HUES64 (cell line): ENCODE results near the gene YTHDF2. TPM values are rescaled to one million over a fixed set of nuclear protein-coding genes. Genes with fewer than 3 reads are reported as not detected.
A peak's percentile ranks its signal among the peaks of the same experiment; 100 is the strongest.
"Not testable (repeated sequence)": the region's sequence is repeated elsewhere in the genome, so short reads cannot be mapped to it uniquely, and the experiment has no call there.

Experiments
- H3K27ac ChIP-seq: 2 replicates; pipeline ENCODE4 v1.7.0; 2013; ENCODE audit warnings: low read depth, low read length, inconsistent platforms
- H3K27me3 ChIP-seq: 2 replicates; pipeline ENCODE4 v1.6.1; 2013; ENCODE audit warnings: mild to moderate bottlenecking, low read length; ENCODE audit not compliant: insufficient read depth
- H3K36me3 ChIP-seq: 2 replicates; pipeline ENCODE4 v1.6.1; 2013; ENCODE audit warnings: mild to moderate bottlenecking, low read length; ENCODE audit not compliant: insufficient read depth
- H3K4me1 ChIP-seq: 2 replicates; pipeline ENCODE4 v1.6.1; 2013; ENCODE audit warnings: mild to moderate bottlenecking, low read length, moderate library complexity; ENCODE audit not compliant: insufficient read depth
- H3K4me3 ChIP-seq: 2 replicates; pipeline ENCODE4 v1.5.1; 2013; ENCODE audit warnings: mild to moderate bottlenecking, low read length, moderate library complexity
- H3K9ac ChIP-seq: 2 replicates; pipeline ENCODE4 v1.6.1; 2013; ENCODE audit warnings: mild to moderate bottlenecking, low read depth, low read length
- H3K9me3 ChIP-seq: 2 replicates; pipeline ENCODE4 v1.6.1; 2013; ENCODE audit warnings: low read depth, low read length; ENCODE audit not compliant: insufficient read depth
- WGBS: fragments of 150-250, 120-280 bp; methylation state at CpG from one replicate; pipeline ENCODE4 v1.1.7; 2013; ENCODE audit warnings: missing lambda C conversion rate; 5-methylcytosine and 5-hydroxymethylcytosine counted together
- polyA plus RNA-seq, 2 experiments: library from polyadenylated mRNA; stranded (reverse); fragments of 50-300 nt; gene quantifications; one replicate each; pipeline ENCODE4 v1.2.3, GENCODE V29; 2013

The YTHDF2 gene
- 114 TPM for polyA plus RNA-seq (2013, experiment 1 of 2)
- 119 TPM for polyA plus RNA-seq (2013, experiment 2 of 2)

DNA sequence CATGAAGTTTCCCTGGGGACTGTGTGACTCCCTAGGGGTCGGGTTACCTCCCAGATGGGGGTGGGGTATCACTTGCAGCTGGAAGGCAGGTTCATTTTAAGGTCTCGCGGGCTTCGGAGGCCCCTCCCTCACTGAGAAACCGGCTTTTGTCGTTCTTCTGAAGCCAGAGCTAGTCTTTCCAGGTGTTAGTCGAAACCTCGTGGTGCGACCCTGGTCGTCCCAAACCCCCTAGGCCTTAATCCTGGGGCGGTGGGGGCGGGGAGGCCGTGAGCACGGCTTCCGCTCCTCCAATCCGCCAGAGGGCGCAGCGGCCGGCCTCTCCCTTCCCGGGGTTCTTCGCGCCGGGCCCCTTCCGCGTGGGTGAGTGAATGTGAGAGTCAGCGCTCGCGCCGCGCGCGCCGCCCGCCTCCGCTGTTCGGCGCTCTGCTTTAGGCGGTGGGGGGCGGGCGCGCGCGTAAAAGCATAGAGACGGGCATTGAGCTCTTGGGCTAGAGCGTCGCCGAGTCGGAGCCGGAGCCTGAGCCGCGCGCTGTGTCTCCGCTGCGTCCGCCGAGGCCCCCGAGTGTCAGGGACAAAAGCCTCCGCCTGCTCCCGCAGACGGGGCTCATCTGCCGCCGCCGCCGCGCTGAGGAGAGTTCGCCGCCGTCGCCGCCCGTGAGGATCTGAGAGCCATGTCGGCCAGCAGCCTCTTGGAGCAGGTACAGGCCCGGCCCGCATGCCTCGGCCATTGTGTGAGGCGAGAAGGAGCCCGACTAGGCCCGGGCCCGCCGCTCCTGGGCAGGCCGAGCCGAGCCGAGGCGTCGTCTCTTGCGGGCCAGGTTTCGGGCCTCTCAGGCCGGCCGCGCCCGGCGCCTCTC lies at the start of gene YTHDF2:
YTHDF2 (plus strand) TSS at position 491 of the 857 bp plus-strand sequence; CDS start at position 672, 181 bp downstream.
- H3K9ac ChIP-seq = peak within 1 kb of the TSS; percentile 100
- peaks cover 38% of the 10 kb centered on the region for H3K36me3 ChIP-seq
- H3K27ac ChIP-seq = peak within 1 kb of the TSS; percentile 99
- no peaks in the 10 kb centered on the region for H3K27me3 ChIP-seq
- H3K9me3 ChIP-seq = no peaks in the 10 kb centered on the region
- under 1% methylated on average over 92 of the region's 92 CpGs for WGBS
- peaks cover 26% of the 10 kb centered on the region for H3K4me1 ChIP-seq
- peak within 1 kb of the TSS; percentile 98 for H3K4me3 ChIP-seq

GRCh38 chr1:28691627-28692026 lies 45.1 kb upstream of the YTHDF2 start:
- H3K4me1 ChIP-seq, H3K27ac ChIP-seq, H3K9me3 ChIP-seq, H3K27me3 ChIP-seq, H3K4me3 ChIP-seq, H3K9ac ChIP-seq: not testable (repeated sequence)
- H3K36me3 ChIP-seq = peaks cover 72% of the 10 kb centered on the region
- 83% methylated on average over 1 of the region's 1 CpG for WGBS

DNA sequence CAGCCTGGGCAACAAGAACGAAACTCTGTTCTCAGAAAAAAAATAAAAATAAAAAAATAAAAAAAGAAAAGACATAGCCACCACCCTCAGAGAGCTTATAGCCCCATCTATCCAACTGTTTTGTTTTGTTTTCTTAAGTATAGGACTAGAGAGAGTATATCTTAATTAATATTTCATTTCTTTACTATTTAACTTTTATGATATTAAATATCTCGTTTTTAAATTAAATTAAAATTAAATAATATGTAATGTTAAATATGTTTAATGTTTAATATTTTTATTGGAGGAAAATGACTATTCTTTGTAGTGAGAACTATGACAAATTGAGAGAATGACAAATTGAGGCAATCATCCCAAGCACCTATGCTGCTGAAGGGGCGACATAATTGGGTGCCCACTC lies 33.1 kb upstream of the YTHDF2 start:
- H3K4me1 ChIP-seq = no peaks in the 10 kb centered on the region
- H3K9ac ChIP-seq = no peak overlapping the region
- no peak overlapping the region for H3K27ac ChIP-seq
- no peak overlapping the region for H3K4me3 ChIP-seq
- no peaks in the 10 kb centered on the region for H3K27me3 ChIP-seq
- no peaks in the 10 kb centered on the region for H3K9me3 ChIP-seq
- 76% methylated on average over 1 of the region's 3 CpGs for WGBS
- peaks cover 71% of the 10 kb centered on the region for H3K36me3 ChIP-seq

DNA sequence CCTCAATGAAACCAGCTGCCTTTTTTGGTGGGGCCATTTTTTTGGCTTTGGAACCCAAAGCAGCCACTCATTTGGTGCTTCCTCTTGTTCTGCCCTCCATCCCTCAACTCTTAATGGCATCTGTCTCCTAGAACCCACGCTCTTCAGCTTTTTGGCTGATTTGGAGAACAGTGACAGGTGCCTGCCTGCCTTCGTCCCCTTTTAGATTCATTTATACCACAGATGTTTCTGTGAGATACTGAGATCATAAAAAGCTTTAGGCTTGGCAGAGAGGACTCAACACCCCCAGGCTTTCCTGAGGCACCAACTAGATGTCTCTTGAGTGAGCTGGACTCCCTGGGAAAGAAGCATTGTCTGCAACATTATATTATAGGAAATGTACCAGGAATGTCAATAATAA lies 20.4 kb upstream of the YTHDF2 start:
- H3K27ac ChIP-seq = no peak overlapping the region
- H3K36me3 ChIP-seq = peaks cover 40% of the 10 kb centered on the region
- no peak overlapping the region for H3K9ac ChIP-seq
- H3K9me3 ChIP-seq = no peaks in the 10 kb centered on the region
- H3K4me1 ChIP-seq = no peaks in the 10 kb centered on the region
- H3K27me3 ChIP-seq = no peaks in the 10 kb centered on the region
- H3K4me3 ChIP-seq = no peak overlapping the region
- 94% methylated on average over 2 of the region's 2 CpGs for WGBS

GRCh38 chr1:28718166-28718565 lies 18.6 kb upstream of the YTHDF2 start:
- no peak overlapping the region for H3K9ac ChIP-seq
- no peaks in the 10 kb centered on the region for H3K27me3 ChIP-seq
- H3K9me3 ChIP-seq = no peaks in the 10 kb centered on the region
- H3K36me3 ChIP-seq = peaks cover 27% of the 10 kb centered on the region
- no peaks in the 10 kb centered on the region for H3K4me1 ChIP-seq
- H3K27ac ChIP-seq = no peak overlapping the region
- no peak overlapping the region for H3K4me3 ChIP-seq
- 94% methylated on average over 1 of the region's 1 CpG for WGBS

- H3K36me3 ChIP-seq = peaks cover 22% of the 10 kb centered on the region
- no peak overlapping the region for H3K9ac ChIP-seq
- H3K27ac ChIP-seq = no peak overlapping the region
- no peak overlapping the region for H3K4me3 ChIP-seq
- 89% methylated on average over 4 of the region's 4 CpGs for WGBS
- no peaks in the 10 kb centered on the region for H3K4me1 ChIP-seq
- H3K27me3 ChIP-seq = no peaks in the 10 kb centered on the region
- no peaks in the 10 kb centered on the region for H3K9me3 ChIP-seq
These were observed 18.0 kb upstream of the YTHDF2 start for GRCh38 chr1:28718586-28719331.

DNA sequence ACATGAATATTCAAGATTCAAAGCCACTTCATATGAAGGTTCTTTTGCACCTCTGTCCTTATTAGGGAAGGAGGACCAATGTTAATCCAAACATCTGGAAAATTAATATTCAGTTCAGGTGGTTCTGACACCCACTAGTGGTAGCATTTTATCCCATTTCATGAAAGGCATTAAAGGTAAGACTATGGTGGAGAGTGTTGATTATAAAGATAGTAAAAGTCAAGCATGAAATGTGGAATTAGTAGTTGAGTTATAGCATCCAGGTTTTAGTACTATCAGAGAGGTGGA lies 17.5 kb upstream of the YTHDF2 start:
- no peak overlapping the region for H3K9ac ChIP-seq
- no peaks in the 10 kb centered on the region for H3K27me3 ChIP-seq
- H3K9me3 ChIP-seq = no peaks in the 10 kb centered on the region
- H3K4me1 ChIP-seq = no peaks in the 10 kb centered on the region
- H3K4me3 ChIP-seq = no peak overlapping the region
- peaks cover 17% of the 10 kb centered on the region for H3K36me3 ChIP-seq
- H3K27ac ChIP-seq = no peak overlapping the region

- no peaks in the 10 kb centered on the region for H3K9me3 ChIP-seq
- no peak overlapping the region for H3K4me3 ChIP-seq
- no peaks in the 10 kb centered on the region for H3K27me3 ChIP-seq
- WGBS = 88% methylated on average over 5 of the region's 5 CpGs
- no peaks in the 10 kb centered on the region for H3K4me1 ChIP-seq
- H3K9ac ChIP-seq = no peak overlapping the region
- H3K36me3 ChIP-seq = peaks cover 7% of the 10 kb centered on the region
- no peak overlapping the region for H3K27ac ChIP-seq
These were observed 16.4 kb upstream of the YTHDF2 start for GRCh38 chr1:28720376-28720775.

GRCh38 chr1:28721927-28722326 lies 14.8 kb upstream of the YTHDF2 start:
- not testable (repeated sequence) for H3K27ac ChIP-seq, H3K4me1 ChIP-seq, H3K36me3 ChIP-seq, H3K9ac ChIP-seq, H3K27me3 ChIP-seq, H3K9me3 ChIP-seq, H3K4me3 ChIP-seq
- WGBS = 95% methylated on average over 18 of the region's 18 CpGs

- not testable (repeated sequence) for H3K27ac ChIP-seq, H3K4me3 ChIP-seq, H3K9me3 ChIP-seq, H3K4me1 ChIP-seq, H3K9ac ChIP-seq, H3K27me3 ChIP-seq, H3K36me3 ChIP-seq
- WGBS = 93% methylated on average over 5 of the region's 5 CpGs
These were observed 11.4 kb upstream of the YTHDF2 start for GRCh38 chr1:28725365-28725764.

GRCh38 chr1:28735961-28736449 lies 735 bp upstream of the YTHDF2 start:
- Histone ChIP-seq H3K27me3 (no peaks in the 10 kb centered on the region), H3K9ac (peak overlapping the region; percentile 100), H3K9me3 (no peaks in the 10 kb centered on the region), H3K4me3 (peak overlapping the region; percentile 98), H3K4me1 (peaks cover 23% of the 10 kb centered on the region), H3K27ac (peak overlapping the region; percentile 99), H3K36me3 (peaks cover 32% of the 10 kb centered on the region)
- 3% methylated on average over 14 of the region's 15 CpGs for WGBS
